HG03280 (cell line): ENCODE results near the gene CACHD1.

Experiments used
- ATAC-seq: cut with Tn5 transposase; IDR thresholded peaks from one replicate; pipeline ENCODE4 v1.9.1; 2021; ENCODE audit warnings: mild to moderate bottlenecking, moderate library complexity; ENCODE audit not compliant: unreplicated experiment

CACHD1 gene

GRCh38 chr1:64519901-64520300 is 50.0 kb downstream of the CACHD1 start:
- ATAC-seq = no peak

- ATAC-seq = no peak
Observed at GRCh38 chr1:64522740-64523139, 52.8 kb downstream of the CACHD1 start.

- no peak for ATAC-seq
Observed at GRCh38 chr1:64523413-64524337, 53.7 kb downstream of the CACHD1 start.

GRCh38 chr1:64524614-64525013 is 54.7 kb downstream of the CACHD1 start:
- ATAC-seq = no peak

GRCh38 chr1:64525116-64525686 is 55.3 kb downstream of the CACHD1 start:
- ATAC-seq = no peak

- ATAC-seq = no peak
Observed at GRCh38 chr1:64526312-64526711, 56.4 kb downstream of the CACHD1 start.

GRCh38 chr1:64527165-64527564 is 57.2 kb downstream of the CACHD1 start:
- no peak for ATAC-seq

- no peak for ATAC-seq
Observed at GRCh38 chr1:64527786-64528185, 57.9 kb downstream of the CACHD1 start.

GRCh38 chr1:64530969-64531692 is 61.2 kb downstream of the CACHD1 start:
- ATAC-seq = no peak

GRCh38 chr1:64532646-64533045 is 62.7 kb downstream of the CACHD1 start:
- no peak for ATAC-seq

- no peak for ATAC-seq
Observed at GRCh38 chr1:64535938-64536835, 66.3 kb downstream of the CACHD1 start.

GRCh38 chr1:64536836-64537490 is 67.0 kb downstream of the CACHD1 start:
- ATAC-seq = no peak

- ATAC-seq = no peak
Observed at GRCh38 chr1:64537942-64538341, 68.0 kb downstream of the CACHD1 start.

GRCh38 chr1:64538389-64538788 is 68.5 kb downstream of the CACHD1 start:
- ATAC-seq = no peak

GRCh38 chr1:64539289-64539688 is 69.4 kb downstream of the CACHD1 start:
- ATAC-seq = no peak

GRCh38 chr1:64539781-64540218 is 69.9 kb downstream of the CACHD1 start:
- ATAC-seq = no peak

GRCh38 chr1:64540265-64540791 is 70.4 kb downstream of the CACHD1 start:
- ATAC-seq = no peak

GRCh38 chr1:64542118-64542517 is 72.2 kb downstream of the CACHD1 start:
- no peak for ATAC-seq

GRCh38 chr1:64543831-64544230 is 73.9 kb downstream of the CACHD1 start:
- no peak for ATAC-seq
